ENCODE measurements around the gene BRMS1. TPM values are rescaled to one million over a fixed set of nuclear protein-coding genes. Genes with fewer than 3 reads are reported as not detected.
"Not testable (repeated sequence)": the region's sequence is repeated elsewhere in the genome, so short reads cannot be mapped to it uniquely, and the experiment has no call there.

BRMS1 gene
- total RNA-seq, 3 donors from 2014 or later = 91.1 to 105 (median 94.9) TPM

GRCh38 chr11:66327171-66328030 lies 17.5 kb downstream of the BRMS1 start:
- DNase-seq (no peak), ATAC-seq (no peak)
- H3K4me3 Mint-ChIP-seq = no peak overlapping the region

DNA sequence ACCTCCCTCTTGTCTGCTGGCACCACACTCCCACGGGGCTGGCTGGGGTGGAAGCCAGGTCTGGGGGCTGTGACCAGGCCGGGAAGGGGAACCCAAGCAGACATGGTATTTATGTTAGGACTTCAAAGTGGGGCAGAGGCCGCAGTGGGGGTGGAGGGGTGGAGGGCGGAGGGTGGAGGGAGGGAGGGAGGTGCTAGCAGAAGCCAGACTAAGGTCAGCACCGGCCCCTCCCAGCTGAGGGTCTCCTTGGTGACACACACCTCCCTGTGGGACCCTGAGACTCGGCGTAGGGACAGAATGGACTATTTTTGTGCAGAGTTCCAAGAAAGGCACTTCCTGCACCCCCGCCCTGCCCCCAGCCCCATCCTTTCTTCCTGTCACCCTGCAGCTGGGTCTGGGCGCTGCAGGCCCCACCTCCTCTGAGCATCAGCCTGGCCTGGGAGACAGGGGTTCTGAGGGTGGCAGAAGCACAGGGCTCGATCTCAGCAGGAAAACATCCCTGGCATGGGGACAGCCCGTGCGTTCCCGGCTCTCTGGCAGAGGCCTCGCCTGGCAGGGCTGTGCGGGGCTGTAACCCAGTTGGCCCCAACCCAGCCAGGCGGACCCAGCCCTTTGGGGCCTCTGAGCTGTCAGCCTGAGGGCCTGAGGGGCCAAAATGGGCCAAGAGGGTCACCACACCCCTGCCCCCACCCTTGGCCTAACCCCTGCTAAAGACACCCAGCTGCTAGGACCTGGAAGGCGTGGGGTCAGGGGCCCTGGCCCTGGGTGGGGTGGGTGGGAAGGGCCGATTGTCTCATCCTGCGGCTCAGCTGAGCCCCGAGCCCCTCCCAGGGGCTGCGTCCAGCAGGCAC lies 18.4 kb downstream of the BRMS1 start:
- no peak overlapping the region for H3K4me3 Mint-ChIP-seq
- H3K4me1 Mint-ChIP-seq (ENCODE audit: low read depth) = peaks cover 28% of the 10 kb centered on the region
- peak; percentile 18 to 21 for ATAC-seq
- H3K27me3 Mint-ChIP-seq (ENCODE audit: low read depth) = no peaks in the 10 kb centered on the region
- H3K9me3 Mint-ChIP-seq = no peaks in the 10 kb centered on the region
- no peaks in the 10 kb centered on the region for H3K36me3 Mint-ChIP-seq (ENCODE audit: insufficient read depth)
- no peak for DNase-seq

More at GRCh38 chr11:66327171-66328030, 17.5 kb downstream of the BRMS1 start:
- Mint-ChIP-seq H3K27me3 (ENCODE audit: low read depth) (no peaks in the 10 kb centered on the region), H3K36me3 (ENCODE audit: insufficient read depth) (no peaks in the 10 kb centered on the region), H3K9me3 (no peaks in the 10 kb centered on the region), H3K4me1 (ENCODE audit: low read depth) (peaks cover 28% of the 10 kb centered on the region)

GRCh38 chr11:66325263-66325671 lies 19.6 kb downstream of the BRMS1 start:
- H3K4me1 Mint-ChIP-seq (ENCODE audit: low read depth) = peaks cover 28% of the 10 kb centered on the region
- no peak overlapping the region for H3K4me3 Mint-ChIP-seq
- H3K9me3 Mint-ChIP-seq = no peaks in the 10 kb centered on the region
- no peak for ATAC-seq
- no peaks in the 10 kb centered on the region for H3K36me3 Mint-ChIP-seq (ENCODE audit: insufficient read depth)
- DNase-seq = no peak
- H3K27me3 Mint-ChIP-seq (ENCODE audit: low read depth) = no peaks in the 10 kb centered on the region

GRCh38 chr11:66324664-66325063 lies 20.2 kb downstream of the BRMS1 start:
- Mint-ChIP-seq H3K4me1 (ENCODE audit: low read depth) (peaks cover 32% of the 10 kb centered on the region), H3K27me3 (ENCODE audit: low read depth) (no peaks in the 10 kb centered on the region), H3K36me3 (ENCODE audit: insufficient read depth) (no peaks in the 10 kb centered on the region), H3K4me3 (no peak overlapping the region), H3K9me3 (no peaks in the 10 kb centered on the region)
- DNase-seq = no peak
- no peak for ATAC-seq

DNA sequence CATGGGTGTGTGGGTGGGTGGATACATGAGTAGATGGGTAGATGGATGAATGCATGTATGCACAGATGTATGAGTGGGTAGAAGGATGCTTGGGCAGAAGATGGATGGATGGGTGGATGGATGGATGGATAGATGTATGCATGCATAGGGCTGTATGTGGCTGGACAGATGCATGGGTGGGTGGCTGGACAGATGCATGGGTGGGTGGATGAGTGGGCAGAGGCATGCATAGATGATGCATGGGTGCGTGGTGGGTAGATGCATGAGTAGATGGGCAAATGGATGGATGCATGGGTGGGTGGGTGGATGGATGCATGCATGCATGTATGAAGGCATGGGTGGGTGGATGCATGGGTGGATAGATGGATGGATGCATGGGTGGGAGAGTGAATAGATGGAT lies 21.2 kb downstream of the BRMS1 start:
- Mint-ChIP-seq H3K9me3 (no peaks in the 10 kb centered on the region), H3K27me3 (ENCODE audit: low read depth) (peaks cover under 1% of the 10 kb centered on the region), H3K36me3 (ENCODE audit: insufficient read depth) (no peaks in the 10 kb centered on the region), H3K4me3 (no peak overlapping the region), H3K4me1 (ENCODE audit: low read depth) (peaks cover 41% of the 10 kb centered on the region)
- DNase-seq = no peak
- ATAC-seq = no peak

- H3K4me3 Mint-ChIP-seq = no peak overlapping the region
- H3K27me3 Mint-ChIP-seq (ENCODE audit: low read depth) = peaks cover 2% of the 10 kb centered on the region
- ATAC-seq (no peak), DNase-seq (no peak)
- H3K9me3 Mint-ChIP-seq = no peaks in the 10 kb centered on the region
- no peaks in the 10 kb centered on the region for H3K36me3 Mint-ChIP-seq (ENCODE audit: insufficient read depth)
- peaks cover 41% of the 10 kb centered on the region for H3K4me1 Mint-ChIP-seq (ENCODE audit: low read depth)
Measured at GRCh38 chr11:66322732-66323427, 22.0 kb downstream of the BRMS1 start.

GRCh38 chr11:66321606-66322005 lies 23.3 kb downstream of the BRMS1 start:
- Mint-ChIP-seq H3K9me3 (no peaks in the 10 kb centered on the region), H3K27me3 (ENCODE audit: low read depth) (peaks cover 2% of the 10 kb centered on the region), H3K4me1 (ENCODE audit: low read depth) (peaks cover 39% of the 10 kb centered on the region), H3K36me3 (ENCODE audit: insufficient read depth) (no peaks in the 10 kb centered on the region), H3K4me3 (no peak overlapping the region)
- DNase-seq (no peak), ATAC-seq (no peak)

- peaks cover 37% of the 10 kb centered on the region for H3K4me1 Mint-ChIP-seq (ENCODE audit: low read depth)
- not testable (repeated sequence) for H3K9me3 Mint-ChIP-seq; DNase-seq; ATAC-seq; H3K36me3 Mint-ChIP-seq (ENCODE audit: insufficient read depth); H3K4me3 Mint-ChIP-seq; H3K27me3 Mint-ChIP-seq (ENCODE audit: low read depth)
Measured at GRCh38 chr11:66320748-66321147, 24.2 kb downstream of the BRMS1 start.

GRCh38 chr11:66320289-66320688 lies 24.6 kb downstream of the BRMS1 start:
- not testable (repeated sequence) for ATAC-seq; H3K36me3 Mint-ChIP-seq (ENCODE audit: insufficient read depth); H3K27me3 Mint-ChIP-seq (ENCODE audit: low read depth); DNase-seq; H3K9me3 Mint-ChIP-seq; H3K4me3 Mint-ChIP-seq
- H3K4me1 Mint-ChIP-seq (ENCODE audit: low read depth) = peaks cover 39% of the 10 kb centered on the region

DNA sequence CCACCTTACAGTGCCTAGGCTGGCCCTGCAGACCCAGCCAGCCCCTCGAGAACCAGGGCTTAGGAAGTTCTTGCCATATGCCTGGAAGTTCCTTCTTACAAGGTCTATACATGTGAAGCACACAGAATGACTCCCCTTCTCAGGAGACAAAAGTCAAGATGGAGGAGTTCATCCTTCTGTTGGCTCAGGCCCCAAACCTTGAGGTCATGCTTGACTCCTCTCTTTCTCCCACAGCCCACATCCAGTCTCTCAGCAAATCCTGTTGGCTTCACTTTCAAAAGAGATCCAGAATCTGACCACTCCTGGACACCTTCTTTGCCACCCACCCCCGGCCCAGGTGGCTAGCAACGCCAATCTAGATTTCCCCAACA lies 26.3 kb downstream of the BRMS1 start:
- H3K4me1 Mint-ChIP-seq (ENCODE audit: low read depth) = peaks cover 51% of the 10 kb centered on the region
- peaks cover 2% of the 10 kb centered on the region for H3K27me3 Mint-ChIP-seq (ENCODE audit: low read depth)
- no peaks in the 10 kb centered on the region for H3K36me3 Mint-ChIP-seq (ENCODE audit: insufficient read depth)
- DNase-seq (no peak), ATAC-seq (no peak)
- H3K4me3 Mint-ChIP-seq = no peak overlapping the region
- no peaks in the 10 kb centered on the region for H3K9me3 Mint-ChIP-seq

GRCh38 chr11:66317723-66318599 lies 26.9 kb downstream of the BRMS1 start:
- Mint-ChIP-seq H3K4me3 (peak overlapping the region; percentile 21), H3K9me3 (no peaks in the 10 kb centered on the region), H3K36me3 (ENCODE audit: insufficient read depth) (no peaks in the 10 kb centered on the region), H3K27me3 (ENCODE audit: low read depth) (peaks cover 2% of the 10 kb centered on the region), H3K4me1 (ENCODE audit: low read depth) (peaks cover 55% of the 10 kb centered on the region)
- peak; percentile 56 to 58 for ATAC-seq
- DNase-seq = no peak

- ATAC-seq = no peak
- Mint-ChIP-seq H3K36me3 (ENCODE audit: insufficient read depth) (no peaks in the 10 kb centered on the region), H3K4me1 (ENCODE audit: low read depth) (peaks cover 57% of the 10 kb centered on the region), H3K9me3 (no peaks in the 10 kb centered on the region), H3K4me3 (peak overlapping the region; percentile 47), H3K27me3 (ENCODE audit: low read depth) (peaks cover 2% of the 10 kb centered on the region)
- DNase-seq = peak; percentile 28
Measured at GRCh38 chr11:66317322-66317722, 27.6 kb downstream of the BRMS1 start.

DNA sequence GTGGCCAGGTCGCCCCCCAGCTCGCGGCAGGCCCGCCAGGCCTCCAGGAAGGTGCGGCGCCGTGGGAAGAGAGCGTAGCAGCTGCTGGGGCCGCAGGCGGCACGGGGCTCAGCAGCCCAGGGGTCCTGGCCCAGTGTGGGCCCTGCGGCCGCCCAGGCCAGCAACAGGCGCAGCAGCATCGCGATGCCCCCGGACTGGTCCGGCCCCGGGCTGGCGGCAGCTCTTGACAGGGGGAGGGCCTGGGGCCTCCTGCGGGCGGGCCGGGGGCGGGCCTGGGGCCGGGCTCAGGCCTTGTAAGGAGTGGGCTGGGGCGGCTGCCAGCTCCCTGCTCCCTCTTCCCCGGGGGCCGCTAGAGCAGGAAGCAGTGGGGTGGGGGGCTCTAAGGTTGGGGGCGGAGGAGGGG lies 28.1 kb downstream of the BRMS1 start, which contains the start of gene CD248:
TSS of gene CD248 (minus strand) at position 196 of the 403 bp plus-strand sequence. CDS start at position 179, 17 bp downstream.
- peaks cover 2% of the 10 kb centered on the region for H3K27me3 Mint-ChIP-seq (ENCODE audit: low read depth)
- H3K9me3 Mint-ChIP-seq = no peaks in the 10 kb centered on the region
- ATAC-seq (no peak), DNase-seq (no peak)
- peaks cover 62% of the 10 kb centered on the region for H3K4me1 Mint-ChIP-seq (ENCODE audit: low read depth)
- H3K36me3 Mint-ChIP-seq (ENCODE audit: insufficient read depth) = no peaks in the 10 kb centered on the region
- peak within 1 kb of the TSS; percentile 47 for H3K4me3 Mint-ChIP-seq
